ENCODE results near the gene ZFYVE19. TPM values are rescaled to one million over a fixed set of nuclear protein-coding genes. Genes with fewer than 3 reads are reported as not detected.

Gene ZFYVE19
- total RNA-seq, 1 donor from 2014 or later, result 13.9 TPM

GRCh38 chr15:40815042-40815698 lies 8.3 kb downstream of the ZFYVE19 start:
- no peak for DNase-seq (ENCODE audit: low read depth, low spot score)

DNA sequence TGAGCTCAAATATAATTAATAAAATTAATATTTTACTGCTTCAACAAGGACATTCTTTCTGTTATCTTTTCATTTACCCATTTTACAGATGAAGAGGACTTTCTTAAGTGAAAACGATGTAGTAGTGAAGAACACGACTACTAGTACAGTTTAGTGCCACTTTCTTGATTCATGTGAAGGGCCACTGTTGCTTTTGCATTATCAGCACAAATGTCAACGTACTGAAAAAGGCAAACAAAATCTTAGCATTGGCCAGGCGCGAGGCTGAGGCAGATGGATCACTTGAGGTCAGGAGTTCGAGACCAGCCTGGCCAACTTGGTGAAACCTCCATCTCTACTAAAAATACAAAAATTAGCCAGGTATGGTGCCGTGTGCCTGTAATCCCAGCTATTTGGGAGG lies 12.2 kb downstream of the ZFYVE19 start:
- no peak for DNase-seq (ENCODE audit: low read depth, low spot score)

DNA sequence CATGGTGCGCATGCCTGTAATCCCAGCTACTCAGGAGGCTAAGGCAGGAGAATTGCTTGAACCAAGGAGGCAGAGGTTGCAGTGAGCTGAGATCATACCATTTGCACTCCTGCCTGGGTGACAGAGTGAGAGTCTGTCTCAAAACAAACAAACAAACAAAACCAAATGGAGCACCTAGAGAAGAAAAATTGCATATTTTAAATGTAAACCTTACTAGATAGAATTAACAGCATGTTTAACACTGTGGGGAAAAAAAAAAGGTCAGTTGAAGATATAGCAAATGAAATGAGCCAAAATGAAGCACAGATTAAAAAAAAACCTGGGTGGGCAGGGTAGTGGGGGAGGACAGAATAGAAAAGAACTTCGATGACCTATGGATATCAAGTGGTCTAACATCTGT lies 14.3 kb downstream of the ZFYVE19 start:
- DNase-seq (ENCODE audit: low read depth, low spot score), result no peak

DNA sequence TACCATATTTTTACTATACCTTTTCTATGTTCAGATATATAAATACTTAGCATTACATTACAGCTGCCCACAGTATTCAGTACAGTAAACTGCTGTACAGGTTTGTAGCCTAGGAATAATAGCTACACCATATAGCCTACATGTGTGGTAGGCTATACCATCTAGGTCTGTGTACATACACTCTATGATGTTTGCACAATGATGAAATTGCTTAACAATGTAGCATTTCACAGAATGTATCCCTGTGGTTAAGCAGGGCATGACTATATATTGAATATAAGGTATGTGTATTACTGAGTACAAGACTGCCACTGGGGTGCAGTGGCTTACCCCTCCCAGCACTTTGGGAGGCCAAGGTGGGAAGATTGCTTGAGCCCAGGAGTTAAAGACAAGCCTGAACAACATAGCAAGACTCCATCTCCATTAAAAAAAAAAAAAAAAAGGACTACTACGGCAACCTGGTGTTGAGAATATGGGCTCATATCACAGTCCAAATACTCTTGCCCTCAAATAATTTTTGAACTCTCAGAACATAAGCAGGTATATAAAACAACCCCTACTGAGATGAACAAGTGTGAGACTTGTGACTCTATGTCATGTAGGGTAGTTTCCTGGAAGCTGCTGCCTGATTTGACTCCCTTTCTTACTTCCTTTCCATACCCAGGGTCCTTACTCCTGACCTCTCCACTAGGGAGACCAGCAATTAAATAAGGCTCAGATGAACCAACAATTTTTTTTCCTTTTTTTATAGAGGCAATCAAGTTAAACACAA lies 16.9 kb downstream of the ZFYVE19 start:
- no peak for DNase-seq (ENCODE audit: low read depth, low spot score)

DNA sequence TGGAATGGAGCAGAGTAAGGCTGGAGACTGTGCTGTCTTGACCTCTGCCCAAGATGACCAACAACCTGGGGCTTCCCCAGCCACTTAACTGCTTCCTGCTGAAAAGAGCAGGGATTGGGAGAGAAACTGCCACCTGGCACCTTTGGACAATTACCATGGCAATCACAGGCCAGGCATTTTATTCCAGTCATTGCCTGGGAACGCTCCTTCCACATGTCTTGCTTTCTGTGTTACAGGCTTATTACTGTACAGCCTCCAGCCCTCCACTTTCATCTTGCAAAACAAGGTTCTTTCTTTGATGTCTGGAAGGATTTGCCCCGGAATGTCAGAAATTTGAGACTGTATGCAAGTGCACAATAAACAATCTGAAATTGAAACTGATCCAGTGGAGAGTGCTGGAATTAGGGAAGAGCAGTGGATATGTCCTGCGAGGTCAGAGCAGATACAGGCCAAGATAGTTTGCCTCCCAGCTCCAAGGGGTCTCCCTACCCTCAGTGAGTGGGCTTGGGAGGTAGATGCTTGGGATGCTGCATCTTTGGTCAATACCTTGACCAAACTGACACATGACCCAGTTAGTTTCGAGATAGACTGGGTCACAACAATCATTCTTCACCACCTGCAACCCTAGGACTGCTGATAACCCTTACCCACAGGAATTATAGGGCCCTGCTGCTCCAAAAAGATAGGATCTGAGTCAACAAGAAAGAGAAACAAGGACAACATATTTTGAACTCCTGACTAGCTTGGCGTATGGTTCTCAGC lies 19.0 kb downstream of the ZFYVE19 start:
- no peak for DNase-seq (ENCODE audit: low read depth, low spot score)

GRCh38 chr15:40826423-40827075 lies 19.7 kb downstream of the ZFYVE19 start:
- DNase-seq (ENCODE audit: low read depth, low spot score), result no peak

DNA sequence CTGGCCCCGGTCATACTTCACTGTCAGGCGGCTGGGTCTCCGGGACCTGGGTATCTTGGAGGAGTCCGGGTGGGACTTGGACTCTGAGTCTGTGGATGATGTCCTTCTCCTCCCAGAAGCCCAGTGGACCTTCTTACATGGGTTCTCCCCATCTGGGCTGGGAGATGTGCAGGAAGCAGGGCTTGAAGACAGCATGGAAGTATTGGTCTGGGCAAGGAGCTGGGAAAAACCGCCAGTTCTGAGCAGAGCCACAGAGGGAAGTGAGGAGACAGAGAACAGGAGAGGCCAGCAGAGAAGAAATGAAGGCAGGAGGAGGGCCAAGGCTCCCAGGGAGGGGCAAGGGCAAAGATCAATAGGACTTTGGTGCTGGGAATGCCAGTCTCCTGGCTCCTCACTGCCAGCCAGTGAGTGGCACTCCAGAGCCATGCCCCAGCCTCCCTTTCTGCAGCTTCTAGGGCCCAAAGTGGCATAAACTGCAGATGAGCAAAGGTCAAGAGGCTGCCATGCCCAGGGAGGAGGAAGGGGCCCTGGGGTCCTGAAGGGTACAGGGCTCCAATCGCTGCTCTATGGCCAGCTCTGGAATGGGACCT lies 21.7 kb downstream of the ZFYVE19 start, which contains the start of gene PPP1R14D:
Gene PPP1R14D (minus strand): TSS at position 262 of the 590 bp plus-strand sequence. CDS start 67 bp downstream, at position 195.
- DNase-seq (ENCODE audit: low read depth, low spot score), result no peak

- DNase-seq (ENCODE audit: low read depth, low spot score), result no peak
These were observed 22.2 kb downstream of the ZFYVE19 start for GRCh38 chr15:40829115-40829514.

GRCh38 chr15:40830884-40831283 lies 24.0 kb downstream of the ZFYVE19 start:
- DNase-seq (ENCODE audit: low read depth, low spot score), result no peak

- no peak for DNase-seq (ENCODE audit: low read depth, low spot score)
These were observed 25.0 kb downstream of the ZFYVE19 start for GRCh38 chr15:40831861-40832260.

GRCh38 chr15:40832903-40833302 lies 26.0 kb downstream of the ZFYVE19 start:
- no peak for DNase-seq (ENCODE audit: low read depth, low spot score)

GRCh38 chr15:40836020-40836419 lies 29.1 kb downstream of the ZFYVE19 start:
- no peak for DNase-seq (ENCODE audit: low read depth, low spot score)

GRCh38 chr15:40838756-40839155 lies 31.9 kb downstream of the ZFYVE19 start:
- no peak for DNase-seq (ENCODE audit: low read depth, low spot score)

DNA sequence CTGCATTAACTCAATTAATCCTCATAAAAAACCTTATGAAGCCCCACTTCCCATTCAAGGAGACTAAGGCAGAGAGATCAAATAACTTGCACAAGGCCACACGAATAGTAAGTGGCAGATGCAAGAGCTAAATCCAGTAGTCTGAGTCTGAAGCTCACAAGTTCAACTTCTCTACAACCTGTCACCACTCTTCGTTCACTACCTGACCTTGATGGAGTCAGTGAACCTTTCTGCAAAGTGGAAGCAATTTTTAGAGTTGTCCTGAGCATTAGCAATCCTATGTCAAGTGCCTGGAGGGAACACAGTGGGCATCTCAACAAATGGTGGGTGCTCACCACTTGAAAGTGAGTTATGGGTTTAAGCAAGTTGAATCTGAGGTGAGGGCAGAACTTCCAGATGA lies 34.9 kb downstream of the ZFYVE19 start:
- DNase-seq (ENCODE audit: low read depth, low spot score), result no peak

DNA sequence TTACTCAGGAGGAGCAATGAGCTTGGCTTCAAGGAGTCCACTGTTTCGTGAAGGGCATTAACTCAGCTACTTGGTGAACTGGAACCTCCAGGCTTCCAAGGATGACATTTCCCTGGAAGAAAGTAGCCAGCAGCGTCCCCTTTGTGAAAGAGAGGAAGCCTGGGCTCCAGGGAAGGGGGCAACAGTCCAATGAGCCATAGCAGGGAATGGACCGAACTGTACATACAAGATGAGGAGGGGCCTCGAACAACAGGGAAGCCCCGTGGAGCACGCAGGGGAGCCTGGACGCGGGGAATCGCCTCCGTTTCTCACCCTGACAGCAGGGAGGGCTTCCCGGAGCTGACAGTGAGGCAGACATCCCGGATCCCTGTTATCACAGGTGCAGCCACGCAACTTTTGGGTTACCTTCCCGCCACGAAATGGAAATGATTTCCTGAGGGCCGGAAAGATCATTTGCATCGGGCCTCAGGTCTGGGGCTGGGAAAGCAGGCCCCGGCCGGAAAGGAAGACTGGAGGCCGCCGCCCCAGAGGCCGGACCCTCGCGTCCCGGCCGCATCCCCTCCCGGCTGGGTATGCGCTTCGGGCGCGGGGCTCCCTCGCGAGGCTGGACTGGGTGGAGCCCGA lies 36.5 kb downstream of the ZFYVE19 start:
- DNase-seq (ENCODE audit: low read depth, low spot score), result no peak

GRCh38 chr15:40843885-40844695 lies 37.2 kb downstream of the ZFYVE19 start, which contains the start of gene SPINT1:
SPINT1 (plus strand) TSS chr15:40844048; CDS start chr15:40844555, 507 bp downstream.
- no peak for DNase-seq (ENCODE audit: low read depth, low spot score)

DNA sequence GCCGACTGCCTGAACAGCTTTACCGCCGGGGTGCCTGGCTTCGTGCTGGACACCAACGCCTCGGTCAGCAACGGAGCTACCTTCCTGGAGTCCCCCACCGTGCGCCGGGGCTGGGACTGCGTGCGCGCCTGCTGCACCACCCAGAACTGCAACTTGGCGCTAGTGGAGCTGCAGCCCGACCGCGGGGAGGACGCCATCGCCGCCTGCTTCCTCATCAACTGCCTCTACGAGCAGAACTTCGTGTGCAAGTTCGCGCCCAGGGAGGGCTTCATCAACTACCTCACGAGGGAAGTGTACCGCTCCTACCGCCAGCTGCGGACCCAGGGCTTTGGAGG lies 37.8 kb downstream of the ZFYVE19 start:
- DNase-seq (ENCODE audit: low read depth, low spot score), result no peak

DNA sequence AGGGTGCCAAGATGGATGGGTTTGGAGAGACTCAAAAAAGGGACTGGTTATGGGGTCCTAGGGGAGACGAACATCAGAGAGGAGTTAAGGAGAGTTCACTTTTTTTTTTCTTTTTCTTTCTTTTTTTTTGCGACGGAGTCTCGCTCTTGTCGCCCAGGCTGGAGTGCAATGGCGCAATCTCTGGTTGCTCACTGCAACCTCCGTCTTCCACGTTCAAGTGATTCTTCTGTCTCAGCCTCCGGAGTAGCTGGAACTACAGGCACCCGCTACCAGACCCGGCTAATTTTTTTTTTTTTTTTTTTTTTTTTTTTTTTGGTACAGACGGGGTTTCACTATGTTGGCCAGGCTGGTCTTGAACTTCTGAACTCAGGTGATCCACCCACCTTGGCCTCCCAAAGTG lies 38.1 kb downstream of the ZFYVE19 start:
- no peak for DNase-seq (ENCODE audit: low read depth, low spot score)

DNA sequence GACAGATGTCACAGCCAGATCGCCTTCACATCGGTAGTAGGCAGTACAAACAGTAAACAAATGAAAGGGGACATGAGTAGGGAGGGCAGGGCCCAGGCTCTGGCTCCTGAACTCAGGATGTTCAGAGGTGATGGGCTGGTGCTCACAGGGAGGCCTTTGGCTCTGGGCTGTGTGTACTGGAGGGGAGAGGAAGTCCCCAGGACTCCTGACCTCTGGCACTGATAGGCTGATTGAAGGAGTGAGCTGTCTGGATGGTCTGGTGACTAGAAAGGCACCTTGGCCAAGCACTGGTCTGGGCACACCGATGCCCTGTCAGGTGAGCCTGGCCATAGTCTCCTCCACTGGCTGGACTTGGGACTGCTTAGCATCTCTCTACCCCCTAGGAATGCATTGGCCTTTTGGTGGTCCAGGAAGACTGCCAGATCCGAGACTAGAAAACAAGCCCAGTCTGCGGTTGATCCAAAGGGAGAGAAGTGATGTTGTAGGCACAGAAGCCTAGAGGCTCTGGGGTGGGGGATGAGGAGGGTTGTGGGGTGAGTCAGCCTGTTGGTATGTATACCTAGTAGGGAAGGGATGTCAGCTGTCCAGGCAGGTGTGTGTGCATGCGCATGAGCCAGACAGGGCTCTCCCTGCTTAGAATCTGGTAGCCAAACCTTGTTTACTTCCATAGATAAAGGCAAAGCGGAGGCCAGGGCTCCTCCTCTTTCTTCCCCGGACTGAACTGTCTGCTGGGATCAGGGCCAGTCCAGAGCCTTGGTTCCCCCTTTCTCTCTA lies 38.8 kb downstream of the ZFYVE19 start:
- DNase-seq (ENCODE audit: low read depth, low spot score), result no peak

Measured in pulmonary artery endothelial cell (primary cell).